Neural cell (in vitro differentiated cells): ENCODE measurements around the gene CROT. TPM values are rescaled to one million over a fixed set of nuclear protein-coding genes. Genes with fewer than 3 reads are reported as not detected.
A peak's percentile ranks its signal among the peaks of the same experiment; 100 is the strongest.

Experiments
- H2AFZ ChIP-seq: fragments of 200-600, 300-800 bp; sonication (generic), shearing (Covaris generic); 2 replicates; pipeline ENCODE4 v1.6.0; 2014; ENCODE audit warnings: low read depth, mild to moderate bottlenecking, antibody characterized with exemption, low read length, moderate library complexity
- H3F3A ChIP-seq: fragments of 200-600 bp; shearing (Covaris generic); 2 replicates; pipeline ENCODE4 v1.6.1; 2016; ENCODE audit warnings: mild to moderate bottlenecking, moderate library complexity, mixed read lengths, antibody characterized with exemption, low read length; ENCODE audit not compliant: insufficient read depth, poor library complexity, severe bottlenecking
- H3K27ac ChIP-seq: fragments of 200-600, 300-800 bp; sonication (generic), shearing (Covaris generic); 2 replicates; pipeline ENCODE4 v1.5.1; 2014; ENCODE audit warnings: mild to moderate bottlenecking, low read length, moderate library complexity
- H3K27me3 ChIP-seq: fragments of 300-800, 200-600 bp; sonication (generic), shearing (Covaris generic); 2 replicates; pipeline ENCODE4 v1.6.0; 2014; ENCODE audit warnings: mild to moderate bottlenecking, low read depth, low read length, moderate library complexity; ENCODE audit not compliant: insufficient read depth
- H3K36me3 ChIP-seq: fragments of 300-800, 200-600 bp; sonication (generic), shearing (Covaris generic); 2 replicates; pipeline ENCODE4 v1.5.1; 2014; ENCODE audit warnings: mild to moderate bottlenecking, antibody characterized with exemption, low read length, moderate library complexity; ENCODE audit not compliant: insufficient read depth
- H3K4me2 ChIP-seq: fragments of 300-800, 200-600 bp; sonication (generic), shearing (Covaris generic); 2 replicates; pipeline ENCODE4 v1.6.0; 2014; ENCODE audit warnings: mild to moderate bottlenecking, low read length
- H3K4me3 ChIP-seq: fragments of 300-800, 200-600 bp; sonication (generic), shearing (Covaris generic); 2 replicates; pipeline ENCODE4 v1.5.1; 2014; ENCODE audit warnings: mild to moderate bottlenecking, low read length, moderate library complexity
- H3K79me2 ChIP-seq: fragments of 200-600 bp; shearing (Covaris generic); replicated peaks from 2 replicates; pipeline ENCODE4 v1.6.0; 2014; ENCODE audit warnings: mild to moderate bottlenecking, low read length, moderate library complexity; ENCODE audit not compliant: insufficient read depth
- H3K9ac ChIP-seq: fragments of 300-800, 200-600 bp; sonication (generic), shearing (Covaris generic); 2 replicates; pipeline ENCODE4 v1.6.1; 2016; ENCODE audit warnings: mild to moderate bottlenecking, low read length, mixed read lengths
- H3K9me2 ChIP-seq: fragments of 200-600 bp; shearing (Covaris generic); 2 replicates; pipeline ENCODE4 v1.6.1; 2016; ENCODE audit warnings: mild to moderate bottlenecking, low read length, mixed read lengths; ENCODE audit not compliant: insufficient read depth
- H3K9me3 ChIP-seq: fragments of 200-600, 300-800 bp; sonication (generic), shearing (Covaris generic); 2 replicates; pipeline ENCODE4 v1.6.1; 2016; ENCODE audit warnings: mild to moderate bottlenecking, mixed run types, low read length, moderate library complexity, mixed read lengths
- H4K20me1 ChIP-seq: fragments of 200-600 bp; shearing (Covaris generic); 2 replicates; pipeline ENCODE4 v1.6.1; 2016; ENCODE audit warnings: mild to moderate bottlenecking, mixed run types; ENCODE audit not compliant: insufficient read depth
- EP300 ChIP-seq: fragments of 450-650 bp; conservative IDR thresholded peaks from 2 replicates; pipeline ENCODE4 v1.6.1; 2014; ENCODE audit warnings: antibody characterized with exemption, mild to moderate bottlenecking, moderate library complexity; ENCODE audit not compliant: poor library complexity, severe bottlenecking
- EZH2 ChIP-seq: fragments of 200-600, 300-800 bp; shearing (Covaris generic), sonication (generic); IDR thresholded peaks from 2 replicates; pipeline ENCODE4 v1.6.1; 2014; ENCODE audit warnings: antibody characterized with exemption, low read length, borderline replicate concordance, mild to moderate bottlenecking; ENCODE audit not compliant: insufficient read depth, poor library complexity, severe bottlenecking
- MXI1 ChIP-seq: fragments of 450-650 bp; conservative IDR thresholded peaks from 2 replicates; pipeline ENCODE4 v1.6.1; 2014; ENCODE audit warnings: antibody characterized with exemption, mild to moderate bottlenecking; ENCODE audit not compliant: poor library complexity, severe bottlenecking
- POLR2AphosphoS5 ChIP-seq: IDR thresholded peaks from 2 replicates; pipeline ENCODE4 v1.6.1; 2012
- RAD21 ChIP-seq: fragments of 450-650 bp; conservative IDR thresholded peaks from 2 replicates; pipeline ENCODE4 v1.6.1; 2014; ENCODE audit warnings: antibody characterized with exemption, mild to moderate bottlenecking, moderate library complexity
- SMC3 ChIP-seq: fragments of 450-650 bp; conservative IDR thresholded peaks from 2 replicates; pipeline ENCODE4 v1.6.1; 2014; ENCODE audit warnings: antibody characterized with exemption, mild to moderate bottlenecking, moderate library complexity; ENCODE audit not compliant: poor library complexity
- TAF1 ChIP-seq: IDR thresholded peaks from 2 replicates; pipeline ENCODE4 v1.6.1; 2012; ENCODE audit warnings: low read depth
- polyA plus RNA-seq: library from polyadenylated mRNA; depleted of rRNA; stranded (reverse); fragments of >200 nt; gene quantifications from 2 replicates; pipeline ENCODE4 v1.2.3, GENCODE V29; 2014
- TF ChIP-seq, protein P1 (sequence below): fragments of 450-650 bp; IDR thresholded peaks from 2 replicates; pipeline ENCODE4 v1.5.1; 2014; ENCODE audit warnings: antibody characterized with exemption, mild to moderate bottlenecking, moderate library complexity; ENCODE audit not compliant: poor library complexity, severe bottlenecking
- TF ChIP-seq, protein P2 (sequence below): IDR thresholded peaks from 2 replicates; pipeline ENCODE4 v1.6.1; 2012; ENCODE audit warnings: borderline replicate concordance

Gene CROT
- polyA plus RNA-seq, 1 donor from 2014 or later: 20.6 TPM

DNA sequence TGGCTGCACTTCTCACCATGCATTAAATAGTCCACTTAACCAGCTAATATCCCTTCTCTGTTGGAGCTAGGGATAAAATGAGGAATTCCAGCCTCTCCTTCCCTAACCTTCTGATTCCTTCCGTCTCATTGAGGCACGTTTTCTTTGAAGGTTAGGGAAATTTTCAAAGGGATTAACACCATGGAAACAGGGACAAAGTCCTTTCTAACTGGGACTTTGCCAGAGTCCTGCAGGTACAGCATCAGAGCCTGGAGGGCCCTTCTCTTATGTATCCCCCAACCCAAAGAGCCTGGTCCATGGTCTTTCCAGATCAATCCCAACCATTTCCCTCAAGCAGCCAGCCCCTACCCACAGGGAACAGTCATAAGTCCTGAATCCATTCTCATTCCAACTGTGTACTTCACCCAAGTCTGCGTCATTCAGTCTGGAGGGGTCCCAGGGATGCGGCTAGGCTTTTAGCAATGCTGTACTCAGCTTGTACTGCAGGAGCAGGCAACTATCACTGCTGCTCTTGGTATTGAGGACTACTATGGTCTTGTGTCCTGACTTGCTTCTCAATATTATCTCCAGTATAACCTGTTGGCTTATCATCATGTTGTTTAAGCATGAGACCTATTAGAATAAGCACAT, 34.6 kb upstream of the CROT start:
- no peaks in the 10 kb centered on the region for H4K20me1 ChIP-seq
- no peak overlapping the region for H3K4me2 ChIP-seq
- no peaks in the 10 kb centered on the region for H3K9me3 ChIP-seq
- TF ChIP-seq POLR2AphosphoS5 (no peak), MXI1 (no peak), EZH2 (no peak), TAF1 (no peak), RAD21 (no peak), SMC3 (no peak), EP300 (no peak)
- TF ChIP-seq, protein P1, sequence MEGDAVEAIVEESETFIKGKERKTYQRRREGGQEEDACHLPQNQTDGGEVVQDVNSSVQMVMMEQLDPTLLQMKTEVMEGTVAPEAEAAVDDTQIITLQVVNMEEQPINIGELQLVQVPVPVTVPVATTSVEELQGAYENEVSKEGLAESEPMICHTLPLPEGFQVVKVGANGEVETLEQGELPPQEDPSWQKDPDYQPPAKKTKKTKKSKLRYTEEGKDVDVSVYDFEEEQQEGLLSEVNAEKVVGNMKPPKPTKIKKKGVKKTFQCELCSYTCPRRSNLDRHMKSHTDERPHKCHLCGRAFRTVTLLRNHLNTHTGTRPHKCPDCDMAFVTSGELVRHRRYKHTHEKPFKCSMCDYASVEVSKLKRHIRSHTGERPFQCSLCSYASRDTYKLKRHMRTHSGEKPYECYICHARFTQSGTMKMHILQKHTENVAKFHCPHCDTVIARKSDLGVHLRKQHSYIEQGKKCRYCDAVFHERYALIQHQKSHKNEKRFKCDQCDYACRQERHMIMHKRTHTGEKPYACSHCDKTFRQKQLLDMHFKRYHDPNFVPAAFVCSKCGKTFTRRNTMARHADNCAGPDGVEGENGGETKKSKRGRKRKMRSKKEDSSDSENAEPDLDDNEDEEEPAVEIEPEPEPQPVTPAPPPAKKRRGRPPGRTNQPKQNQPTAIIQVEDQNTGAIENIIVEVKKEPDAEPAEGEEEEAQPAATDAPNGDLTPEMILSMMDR: no peak
- TF ChIP-seq, protein P2, sequence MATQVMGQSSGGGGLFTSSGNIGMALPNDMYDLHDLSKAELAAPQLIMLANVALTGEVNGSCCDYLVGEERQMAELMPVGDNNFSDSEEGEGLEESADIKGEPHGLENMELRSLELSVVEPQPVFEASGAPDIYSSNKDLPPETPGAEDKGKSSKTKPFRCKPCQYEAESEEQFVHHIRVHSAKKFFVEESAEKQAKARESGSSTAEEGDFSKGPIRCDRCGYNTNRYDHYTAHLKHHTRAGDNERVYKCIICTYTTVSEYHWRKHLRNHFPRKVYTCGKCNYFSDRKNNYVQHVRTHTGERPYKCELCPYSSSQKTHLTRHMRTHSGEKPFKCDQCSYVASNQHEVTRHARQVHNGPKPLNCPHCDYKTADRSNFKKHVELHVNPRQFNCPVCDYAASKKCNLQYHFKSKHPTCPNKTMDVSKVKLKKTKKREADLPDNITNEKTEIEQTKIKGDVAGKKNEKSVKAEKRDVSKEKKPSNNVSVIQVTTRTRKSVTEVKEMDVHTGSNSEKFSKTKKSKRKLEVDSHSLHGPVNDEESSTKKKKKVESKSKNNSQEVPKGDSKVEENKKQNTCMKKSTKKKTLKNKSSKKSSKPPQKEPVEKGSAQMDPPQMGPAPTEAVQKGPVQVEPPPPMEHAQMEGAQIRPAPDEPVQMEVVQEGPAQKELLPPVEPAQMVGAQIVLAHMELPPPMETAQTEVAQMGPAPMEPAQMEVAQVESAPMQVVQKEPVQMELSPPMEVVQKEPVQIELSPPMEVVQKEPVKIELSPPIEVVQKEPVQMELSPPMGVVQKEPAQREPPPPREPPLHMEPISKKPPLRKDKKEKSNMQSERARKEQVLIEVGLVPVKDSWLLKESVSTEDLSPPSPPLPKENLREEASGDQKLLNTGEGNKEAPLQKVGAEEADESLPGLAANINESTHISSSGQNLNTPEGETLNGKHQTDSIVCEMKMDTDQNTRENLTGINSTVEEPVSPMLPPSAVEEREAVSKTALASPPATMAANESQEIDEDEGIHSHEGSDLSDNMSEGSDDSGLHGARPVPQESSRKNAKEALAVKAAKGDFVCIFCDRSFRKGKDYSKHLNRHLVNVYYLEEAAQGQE: no peak
- H3K79me2 ChIP-seq: no peaks in the 10 kb centered on the region
- H2AFZ ChIP-seq: no peak overlapping the region
- no peak overlapping the region for H3K4me3 ChIP-seq
- H3F3A ChIP-seq: no peaks in the 10 kb centered on the region
- H3K27me3 ChIP-seq: no peaks in the 10 kb centered on the region
- no peaks in the 10 kb centered on the region for H3K36me3 ChIP-seq
- H3K9me2 ChIP-seq: no peaks in the 10 kb centered on the region
- no peak overlapping the region for H3K9ac ChIP-seq
- no peak overlapping the region for H3K27ac ChIP-seq

DNA sequence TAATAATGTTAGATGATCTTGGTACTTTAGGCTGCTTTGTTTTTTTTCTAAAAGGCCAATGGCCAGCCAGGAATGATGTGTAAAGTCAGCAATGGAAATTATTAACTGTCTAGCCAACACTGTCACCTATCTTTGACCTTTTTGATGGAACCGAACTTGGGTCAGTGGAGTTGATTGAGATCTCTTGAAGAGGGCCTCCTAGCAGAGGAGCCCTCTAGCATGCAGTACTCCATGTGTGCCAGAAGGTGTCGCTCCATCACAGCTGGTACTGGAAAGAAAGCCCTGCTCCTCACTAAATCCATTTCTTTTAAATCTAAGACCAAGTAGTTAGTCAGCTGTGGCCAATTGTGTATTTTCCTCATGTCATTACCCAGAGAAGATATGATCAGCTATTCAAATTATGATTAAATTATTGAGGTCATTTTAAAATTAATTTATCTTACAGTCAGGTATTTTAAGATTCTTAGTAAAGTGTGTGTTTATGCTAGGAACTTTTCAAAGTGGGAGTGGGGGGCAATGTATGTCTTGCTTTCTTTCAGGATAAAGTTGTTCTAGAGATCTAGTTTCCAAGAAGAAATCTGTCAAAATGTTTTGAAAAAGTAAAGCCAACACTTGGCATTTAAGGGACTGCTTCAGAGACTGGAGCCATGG, 33.1 kb upstream of the CROT start:
- H3K4me2 ChIP-seq: no peak overlapping the region
- no peaks in the 10 kb centered on the region for H3K79me2 ChIP-seq
- H3K27me3 ChIP-seq: no peaks in the 10 kb centered on the region
- no peak overlapping the region for H3K9ac ChIP-seq
- H3K36me3 ChIP-seq: no peaks in the 10 kb centered on the region
- H3K27ac ChIP-seq: no peak overlapping the region
- H3K9me3 ChIP-seq: no peaks in the 10 kb centered on the region
- H2AFZ ChIP-seq: no peak overlapping the region
- no peak overlapping the region for H3K4me3 ChIP-seq
- no peaks in the 10 kb centered on the region for H3K9me2 ChIP-seq
- H4K20me1 ChIP-seq: no peaks in the 10 kb centered on the region
- peak; percentile 76 for TF ChIP-seq SMC3
- TF ChIP-seq, protein P1: peak; percentile 75
- TF ChIP-seq EP300: no peak
- TF ChIP-seq TAF1: no peak
- no peak for TF ChIP-seq EZH2
- TF ChIP-seq POLR2AphosphoS5: no peak
- no peak for TF ChIP-seq MXI1
- TF ChIP-seq, protein P2: no peak
- peak; percentile 77 for TF ChIP-seq RAD21
- H3F3A ChIP-seq: no peaks in the 10 kb centered on the region
